Body of pancreas (tissue), 4 donors: ENCODE results near the gene KLF16.

ENCODE experiments used
- POLR2A ChIP-seq, 3 donors: fragments of 450-650 bp; IDR thresholded peaks; one replicate each; pipeline ENCODE4 v1.6.1; 2016; ENCODE audit warnings: antibody characterized with exemption in 3 of 3, mild to moderate bottlenecking in 2 of 3
- TF ChIP-seq, protein P1 (sequence below), 7 experiments: fragments of 450-650 bp in 4 of 7; fragments of 200-600 bp in 3 of 7; sonication (generic) in 3 of 7; IDR thresholded peaks; one replicate each; pipeline ENCODE4 v1.5.1; 2016 to 2019; ENCODE audit warnings: antibody characterized with exemption in 7 of 7

DNA sequence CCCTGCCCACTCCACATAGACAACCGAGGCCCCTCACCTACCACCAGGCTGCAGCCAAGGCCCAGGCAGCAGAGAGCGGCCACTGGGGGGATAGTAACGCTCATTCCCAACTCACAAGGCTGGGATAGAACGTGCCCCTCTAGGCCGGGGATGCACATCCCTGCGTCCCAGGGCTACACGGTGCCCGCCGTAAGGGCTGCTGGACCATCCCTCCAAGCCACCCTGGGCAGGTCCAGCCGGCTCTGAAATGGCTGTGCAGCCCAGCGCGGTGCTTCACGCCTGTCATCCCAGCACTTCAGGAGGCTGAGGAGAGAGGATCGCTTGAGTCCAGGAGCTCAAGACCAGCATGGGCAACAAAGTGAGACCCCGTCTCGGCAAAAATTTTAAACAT lies 18.3 kb downstream of the KLF16 start:
- TF ChIP-seq, protein P1, sequence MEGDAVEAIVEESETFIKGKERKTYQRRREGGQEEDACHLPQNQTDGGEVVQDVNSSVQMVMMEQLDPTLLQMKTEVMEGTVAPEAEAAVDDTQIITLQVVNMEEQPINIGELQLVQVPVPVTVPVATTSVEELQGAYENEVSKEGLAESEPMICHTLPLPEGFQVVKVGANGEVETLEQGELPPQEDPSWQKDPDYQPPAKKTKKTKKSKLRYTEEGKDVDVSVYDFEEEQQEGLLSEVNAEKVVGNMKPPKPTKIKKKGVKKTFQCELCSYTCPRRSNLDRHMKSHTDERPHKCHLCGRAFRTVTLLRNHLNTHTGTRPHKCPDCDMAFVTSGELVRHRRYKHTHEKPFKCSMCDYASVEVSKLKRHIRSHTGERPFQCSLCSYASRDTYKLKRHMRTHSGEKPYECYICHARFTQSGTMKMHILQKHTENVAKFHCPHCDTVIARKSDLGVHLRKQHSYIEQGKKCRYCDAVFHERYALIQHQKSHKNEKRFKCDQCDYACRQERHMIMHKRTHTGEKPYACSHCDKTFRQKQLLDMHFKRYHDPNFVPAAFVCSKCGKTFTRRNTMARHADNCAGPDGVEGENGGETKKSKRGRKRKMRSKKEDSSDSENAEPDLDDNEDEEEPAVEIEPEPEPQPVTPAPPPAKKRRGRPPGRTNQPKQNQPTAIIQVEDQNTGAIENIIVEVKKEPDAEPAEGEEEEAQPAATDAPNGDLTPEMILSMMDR (IDR thresholded peaks at IDR 0.05): no peak
- TF ChIP-seq POLR2A (IDR thresholded peaks at IDR 0.05): no peak
